Activated CD4-positive, alpha-beta T cell treated with anti-CD3 and anti-CD28 coated beads, Interleukin-2, amount 10 ng/mL, durations not matched to agents 24 days and 14 days (primary cell): ENCODE data around the gene BRSK2. TPM values are rescaled to one million over a fixed set of nuclear protein-coding genes. Genes with fewer than 3 reads are reported as not detected.

Experiments
- total RNA-seq: library from RNA; stranded (reverse); gene quantifications from 2 replicates; pipeline ENCODE4 v1.2.3, GENCODE V29; 2022

BRSK2 gene
- total RNA-seq, 1 donor from 2014 or later = 0.84 TPM

Other genes with a start within 250 kb of the BRSK2 start
- not detected in 2 replicates for gene MUC5AC, start 232.0 kb upstream of the BRSK2 start, total RNA-seq
- gene MUC5B, start 166.9 kb upstream of the BRSK2 start, total RNA-seq = not detected in 2 replicates
- gene TOLLIP, start 80.3 kb upstream of the BRSK2 start, total RNA-seq = 32.4 and 38.9 TPM in 2 replicates
- 22.4 and 23.5 TPM in 2 replicates for gene MOB2, start 96.8 kb downstream of the BRSK2 start, total RNA-seq
- 0.86 and 1.6 TPM in 2 replicates for gene DUSP8, start 182.3 kb downstream of the BRSK2 start, total RNA-seq
- not detected in 2 replicates for gene KRTAP5-1, start 195.3 kb downstream of the BRSK2 start, total RNA-seq
- gene KRTAP5-2, start 208.4 kb downstream of the BRSK2 start, total RNA-seq = not detected in 2 replicates
- not detected in 2 replicates for gene KRTAP5-3, start 218.5 kb downstream of the BRSK2 start, total RNA-seq
- gene KRTAP5-4, start 232.2 kb downstream of the BRSK2 start, total RNA-seq = not detected in 2 replicates
- gene KRTAP5-5, start 239.8 kb downstream of the BRSK2 start, total RNA-seq = not detected in 2 replicates